ENCODE data around the gene AATK.
A peak's percentile ranks its signal among the peaks of the same experiment; 100 is the strongest.

Gene AATK

GRCh38 chr17:81114351-81115093 lies 51.5 kb downstream of the AATK start:
- DNase-seq (ENCODE audit: low spot score): no peak

DNA sequence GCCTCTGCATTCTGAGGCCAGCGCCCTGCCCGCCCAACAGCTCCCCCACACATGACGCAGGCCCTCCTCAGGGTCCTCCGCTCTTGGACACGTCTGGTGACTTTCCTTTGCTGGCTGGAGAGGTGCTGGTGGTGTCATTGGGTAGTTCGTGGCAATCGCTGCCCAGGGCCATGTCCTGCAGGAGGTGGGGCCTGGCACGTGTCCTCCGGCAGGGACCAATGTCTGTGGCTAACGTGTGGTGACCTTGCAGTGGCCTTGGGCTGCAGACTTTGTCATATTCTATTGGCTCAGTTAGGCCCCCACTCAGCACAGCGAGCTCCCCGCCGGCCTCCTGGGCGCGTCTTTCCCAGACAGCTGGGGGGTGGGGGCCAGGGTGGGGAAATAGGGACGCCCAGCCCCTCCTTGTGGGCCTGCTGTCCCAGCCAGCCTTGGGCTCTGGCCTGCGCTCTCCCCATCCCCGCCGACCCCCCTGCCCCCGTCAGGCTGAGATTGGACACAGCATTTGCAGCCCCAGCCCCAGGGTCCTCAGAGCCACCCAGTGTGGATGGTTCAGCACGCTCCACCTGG lies 52.8 kb downstream of the AATK start:
- no peak for DNase-seq (ENCODE audit: low spot score)

- no peak for DNase-seq (ENCODE audit: low spot score)
Measured at GRCh38 chr17:81112450-81112849, 53.6 kb downstream of the AATK start.

GRCh38 chr17:81111066-81111465 lies 55.0 kb downstream of the AATK start:
- DNase-seq (ENCODE audit: low spot score): no peak

DNA sequence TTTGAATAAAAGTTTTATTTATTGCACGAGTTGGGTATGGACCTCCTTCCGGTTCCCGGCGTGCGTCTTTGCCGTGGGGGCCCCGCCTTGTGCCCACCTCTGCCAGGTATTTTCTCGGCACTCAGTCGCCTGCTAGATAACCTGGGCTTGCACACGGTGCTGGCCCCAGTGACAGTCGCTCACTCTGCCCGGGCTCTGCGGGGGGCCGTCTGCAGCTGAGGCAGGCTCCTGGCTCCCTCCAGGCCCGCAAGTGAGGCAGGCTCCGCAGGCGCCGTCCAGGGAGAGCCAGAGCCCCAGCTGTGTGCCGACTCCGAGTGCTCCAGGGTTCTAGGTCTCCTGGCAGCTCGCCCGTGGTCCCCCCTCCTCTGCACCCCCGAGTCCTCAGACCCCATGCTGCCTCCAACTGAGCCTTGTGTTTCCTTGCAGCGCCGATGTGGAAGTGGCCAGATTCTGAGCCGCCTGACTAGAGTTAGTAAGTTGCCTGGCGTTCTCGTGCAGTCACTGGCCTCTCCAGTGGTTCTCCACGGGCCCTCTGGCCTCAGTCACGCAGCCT lies 55.5 kb downstream of the AATK start:
- no peak for DNase-seq (ENCODE audit: low spot score)

DNA sequence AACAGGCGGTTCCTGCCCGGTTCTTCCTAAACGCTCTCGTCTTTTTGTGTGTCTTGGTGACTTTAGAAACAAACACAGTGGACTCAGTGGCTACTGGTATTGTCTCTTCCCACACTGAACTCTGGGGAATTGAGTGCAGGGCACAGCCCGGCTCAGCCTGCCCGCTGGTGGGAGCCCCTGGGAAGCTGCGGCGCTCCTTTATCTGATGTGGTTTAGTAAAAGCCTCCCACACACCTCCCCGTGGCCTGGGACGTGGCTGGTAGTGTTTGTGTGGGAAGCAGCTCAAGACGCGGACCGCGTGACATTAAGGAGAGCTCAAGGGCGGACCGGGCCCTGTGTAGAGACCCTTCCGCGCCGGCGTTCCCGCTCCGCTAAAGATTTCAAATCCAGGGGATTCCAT lies 56.1 kb downstream of the AATK start:
- no peak for DNase-seq (ENCODE audit: low spot score)

- no peak for DNase-seq (ENCODE audit: low spot score)
Measured at GRCh38 chr17:81108220-81108619, 57.8 kb downstream of the AATK start.

GRCh38 chr17:81106716-81107115 lies 59.3 kb downstream of the AATK start:
- no peak for DNase-seq (ENCODE audit: low spot score)

DNA sequence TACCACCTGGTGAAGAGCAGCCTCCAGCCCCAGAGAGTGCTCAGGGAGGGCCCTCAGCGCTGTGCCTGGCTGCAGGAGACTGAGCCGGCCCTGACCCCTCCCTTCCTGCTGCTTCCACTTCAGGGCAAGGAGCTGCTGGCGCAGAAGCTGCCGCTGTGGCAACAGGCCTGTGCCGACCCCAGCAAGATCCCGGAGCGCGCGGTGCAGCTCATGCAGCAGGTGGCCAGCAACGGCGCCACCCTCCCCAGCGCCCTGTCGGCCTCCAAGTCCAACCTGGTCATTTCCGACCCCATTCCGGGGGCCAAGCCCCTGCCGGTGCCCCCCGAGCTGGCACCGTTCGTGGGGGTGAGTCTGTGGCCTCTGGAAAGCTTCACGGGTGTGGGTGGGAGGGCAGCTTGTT lies 62.6 kb downstream of the AATK start:
- DNase-seq (ENCODE audit: low spot score): no peak

GRCh38 chr17:81102869-81103268 lies 63.2 kb downstream of the AATK start:
- DNase-seq (ENCODE audit: low spot score): no peak

DNA sequence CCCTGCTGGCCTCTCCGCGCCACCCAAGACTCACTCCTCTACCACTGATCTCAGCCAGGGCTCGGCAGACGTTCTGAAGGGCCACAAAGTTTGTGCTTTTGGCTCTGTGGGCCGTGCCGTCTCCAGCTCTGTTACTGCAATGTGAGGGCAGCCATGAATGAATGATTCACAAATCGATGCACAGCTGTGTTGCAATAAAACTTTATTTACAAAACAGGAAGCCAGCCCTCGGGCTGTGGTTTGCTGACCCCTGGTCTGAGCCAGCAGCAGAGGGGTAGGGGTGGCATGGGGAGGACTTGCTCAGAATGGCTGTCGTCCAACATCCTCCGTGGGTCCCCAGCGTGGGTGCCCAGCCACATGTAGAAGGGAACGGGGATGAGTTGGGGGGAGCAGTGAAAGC lies 63.7 kb downstream of the AATK start:
- DNase-seq (ENCODE audit: low spot score): no peak

- DNase-seq (ENCODE audit: low spot score): peak; percentile 93
Measured at GRCh38 chr17:81101614-81102306, 64.3 kb downstream of the AATK start.

GRCh38 chr17:81100668-81101067 lies 65.4 kb downstream of the AATK start:
- DNase-seq (ENCODE audit: low spot score): no peak

- DNase-seq (ENCODE audit: low spot score): no peak
Measured at GRCh38 chr17:81099888-81100287, 66.1 kb downstream of the AATK start.

DNA sequence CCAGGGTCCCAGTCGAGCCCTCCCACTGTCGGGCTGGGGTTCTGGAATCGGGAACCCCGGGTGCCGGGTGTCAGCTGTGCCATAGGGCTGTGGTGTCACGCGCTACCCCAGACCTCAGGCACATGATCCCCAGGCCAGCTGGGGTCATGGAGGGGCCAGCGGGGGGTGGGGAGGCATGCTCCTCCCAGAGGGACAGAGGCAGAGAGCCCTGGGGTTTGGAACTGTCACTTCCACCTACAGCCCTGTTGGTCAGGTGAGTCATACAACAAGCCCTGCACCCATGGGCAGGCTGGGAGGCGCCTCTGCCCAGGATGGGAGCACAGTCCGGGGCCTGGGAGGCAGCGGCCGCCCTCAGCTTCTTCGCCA lies 68.1 kb downstream of the AATK start:
- no peak for DNase-seq (ENCODE audit: low spot score)

- DNase-seq (ENCODE audit: low spot score): no peak
Measured at GRCh38 chr17:81097134-81097942, 68.7 kb downstream of the AATK start.

- DNase-seq (ENCODE audit: low spot score): no peak
Measured at GRCh38 chr17:81096741-81097133, 69.3 kb downstream of the AATK start.

DNA sequence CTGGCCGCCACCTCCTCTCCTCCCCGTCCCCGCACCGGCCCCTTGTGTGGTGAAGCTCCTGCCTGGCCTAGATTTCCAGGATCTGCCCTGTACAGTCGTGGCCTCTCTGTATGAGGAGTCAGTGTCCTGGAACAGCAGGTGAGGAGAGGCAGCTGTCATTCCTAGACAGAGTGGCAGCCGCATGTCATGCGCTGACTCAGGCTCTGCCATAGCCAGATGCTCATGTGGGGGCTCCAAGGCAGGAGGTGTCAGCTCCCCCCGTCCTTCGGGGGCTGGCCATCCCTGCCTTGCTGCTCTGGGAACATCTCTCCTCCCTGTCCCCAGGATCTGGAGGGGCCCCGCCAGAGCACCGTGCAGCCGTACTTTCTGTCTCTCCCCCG lies 70.6 kb downstream of the AATK start:
- DNase-seq (ENCODE audit: low spot score): peak; percentile 30

GRCh38 chr17:81094509-81095382 lies 71.3 kb downstream of the AATK start:
- DNase-seq (ENCODE audit: low spot score): peak; percentile 53

DNA sequence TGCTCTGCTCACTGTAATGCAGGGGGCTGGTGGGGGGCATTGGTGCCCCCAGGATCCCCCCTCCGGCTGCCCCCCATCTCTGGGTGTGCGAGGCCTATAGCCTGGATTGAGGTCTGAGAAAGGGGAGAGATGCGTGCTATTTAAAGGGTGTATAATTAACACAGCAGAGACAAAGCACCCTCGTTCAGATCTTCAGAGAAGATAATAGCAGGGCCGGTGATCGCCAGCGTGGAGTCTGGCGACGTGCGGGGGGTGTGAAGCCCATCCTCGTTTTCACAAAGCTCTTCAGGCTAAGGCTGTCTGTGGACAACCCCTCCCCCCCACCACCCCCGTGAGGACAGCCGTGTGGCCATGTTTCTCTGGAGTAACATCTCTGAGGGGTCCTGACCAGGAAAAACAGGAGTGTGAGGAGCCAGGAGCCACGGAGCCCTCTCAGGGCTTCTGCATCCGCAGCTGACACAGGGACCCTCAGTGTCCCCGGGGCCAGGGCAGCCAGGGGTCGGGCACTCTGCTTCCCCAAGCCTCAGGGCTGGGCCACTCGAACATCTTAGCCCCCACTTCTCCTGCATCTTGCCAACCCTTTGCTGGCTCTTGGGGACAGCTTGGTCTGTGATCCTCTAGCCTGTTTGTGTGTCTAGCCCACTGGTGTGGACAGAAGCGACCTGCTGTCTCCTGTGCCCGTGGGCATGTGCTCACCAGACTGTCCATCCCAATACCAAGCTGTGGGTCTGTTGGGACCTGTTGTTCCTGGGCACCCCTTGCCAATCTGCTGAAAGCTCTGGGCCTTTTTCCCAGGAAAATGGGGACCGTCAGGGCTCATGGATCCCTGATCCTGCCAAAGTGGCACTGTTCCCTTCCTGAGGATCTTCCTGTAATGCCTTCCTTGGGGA lies 72.2 kb downstream of the AATK start:
- no peak for DNase-seq (ENCODE audit: low spot score)

Measured in NAMALWA (cell line).